ENCODE measurements around the gene DOC2B. TPM values are rescaled to one million over a fixed set of nuclear protein-coding genes. Genes with fewer than 3 reads are reported as not detected.

The DOC2B gene
- total RNA-seq, 1 experiment from 2014 or later, result 15.2 TPM

GRCh38 chr17:171871-172270 is 9.6 kb downstream of the DOC2B start:
- Histone ChIP-seq H3K9me3 (ENCODE audit: control insufficient read depth in 1 of 2, insufficient read depth in 1 of 2, low read depth in 1 of 2, low read length in 2 of 2) (no peaks in the 10 kb centered on the region), H3K9ac (ENCODE audit: low read length) (no peak overlapping the region), H4K20me1 (ENCODE audit: insufficient read depth) (no peaks in the 10 kb centered on the region), H3K4me1 (ENCODE audit: control insufficient read depth in 1 of 2, insufficient read depth in 2 of 2, low read length in 2 of 2) (peaks cover 0 to 4% of the 10 kb centered on the region in 2 experiments; a peak in 1 of 4 replicates), H3K27ac (ENCODE audit: low read depth, low read length) (no peak overlapping the region), H3K9me2 (ENCODE audit: insufficient read depth) (no peaks in the 10 kb centered on the region), H3K27me3 (ENCODE audit: insufficient read depth, low read length) (no peaks in the 10 kb centered on the region), H3K36me3 (ENCODE audit: control insufficient read depth in 1 of 2, insufficient read depth in 2 of 2, low read length in 2 of 2) (no peaks in the 10 kb centered on the region), H3K4me3 (replicated peaks in 1 of 2; ENCODE audit: low read depth in 1 of 2, low read length in 2 of 2) (no peak overlapping the region), H3K79me2 (ENCODE audit: insufficient read depth, low read length) (peaks cover 6% of the 10 kb centered on the region; the same call in 1 of the 2 replicates), H3K4me2 (ENCODE audit: low read length) (no peak overlapping the region), H2AFZ (ENCODE audit: low read depth, low read length, poor library complexity, severe bottlenecking) (no peak overlapping the region)
- RAD21 ChIA-PET (ENCODE audit: low non-redundant PET in 1 of 2, low total read pairs in 2 of 2, uncharacterized antibody in 2 of 2, unreplicated experiment in 2 of 2), result no interaction called here
- intact Hi-C loops (cut with micrococcal nuclease), result no loop called here
- no peak for DNase-seq (ENCODE audit: low read depth, low spot score)
- no peak for ATAC-seq
- CTCF ChIA-PET, result no interaction called here
- TF ChIP-seq POLR2A (IDR thresholded peaks at IDR 0.05; ENCODE audit: borderline replicate concordance, extremely low read depth, insufficient read depth, insufficient read length) (no peak), ELF1 (IDR thresholded peaks at IDR 0.05; ENCODE audit: borderline replicate concordance, low read depth) (no peak), EZH2phosphoT487 (IDR thresholded peaks at IDR 0.05; ENCODE audit: borderline replicate concordance) (no peak), RAD21 (IDR thresholded peaks at IDR 0.05; ENCODE audit: low read depth) (no peak), ATF3 (IDR thresholded peaks at IDR 0.05) (no peak), EZH2 (IDR thresholded peaks at IDR 0.05) (no peak), ZNF274 (IDR thresholded peaks at IDR 0.05; ENCODE audit: low read depth, low read length) (no peak), POLR2AphosphoS5 (IDR thresholded peaks at IDR 0.05; ENCODE audit: low read depth, low read length) (no peak), CBX3 (IDR thresholded peaks at IDR 0.05; ENCODE audit: low read depth) (no peak), REST (IDR thresholded peaks at IDR 0.05; ENCODE audit: low read depth) (no peak), JUND (IDR thresholded peaks at IDR 0.05) (no peak), MAX (IDR thresholded peaks at IDR 0.05) (no peak), SRF (IDR thresholded peaks at IDR 0.05; ENCODE audit: low read depth) (no peak), ZFX (IDR thresholded peaks at IDR 0.05) (no peak), EGR1 (IDR thresholded peaks at IDR 0.05; ENCODE audit: low read depth) (no peak), CEBPB (IDR thresholded peaks at IDR 0.05; ENCODE audit: low read depth) (no peak), SP1 (IDR thresholded peaks at IDR 0.05; ENCODE audit: low read depth) (no peak)
- no TSS peak for BruUV-seq (replicated peaks)
- POLR2A ChIA-PET, result no interaction called here

All from HCT116 (cell line).